Nucleus accumbens (tissue), 56 donors: ENCODE results near the gene EDC4.
"Not testable (repeated sequence)": the region's sequence is repeated elsewhere in the genome, so short reads cannot be mapped to it uniquely, and the experiment has no call there.

ENCODE experiments used
- DNase-seq, 56 donors: peaks; one replicate each; lab custom pipeline; 2025; lab: John Stamatoyannopoulos, UW

The EDC4 gene, protein sequence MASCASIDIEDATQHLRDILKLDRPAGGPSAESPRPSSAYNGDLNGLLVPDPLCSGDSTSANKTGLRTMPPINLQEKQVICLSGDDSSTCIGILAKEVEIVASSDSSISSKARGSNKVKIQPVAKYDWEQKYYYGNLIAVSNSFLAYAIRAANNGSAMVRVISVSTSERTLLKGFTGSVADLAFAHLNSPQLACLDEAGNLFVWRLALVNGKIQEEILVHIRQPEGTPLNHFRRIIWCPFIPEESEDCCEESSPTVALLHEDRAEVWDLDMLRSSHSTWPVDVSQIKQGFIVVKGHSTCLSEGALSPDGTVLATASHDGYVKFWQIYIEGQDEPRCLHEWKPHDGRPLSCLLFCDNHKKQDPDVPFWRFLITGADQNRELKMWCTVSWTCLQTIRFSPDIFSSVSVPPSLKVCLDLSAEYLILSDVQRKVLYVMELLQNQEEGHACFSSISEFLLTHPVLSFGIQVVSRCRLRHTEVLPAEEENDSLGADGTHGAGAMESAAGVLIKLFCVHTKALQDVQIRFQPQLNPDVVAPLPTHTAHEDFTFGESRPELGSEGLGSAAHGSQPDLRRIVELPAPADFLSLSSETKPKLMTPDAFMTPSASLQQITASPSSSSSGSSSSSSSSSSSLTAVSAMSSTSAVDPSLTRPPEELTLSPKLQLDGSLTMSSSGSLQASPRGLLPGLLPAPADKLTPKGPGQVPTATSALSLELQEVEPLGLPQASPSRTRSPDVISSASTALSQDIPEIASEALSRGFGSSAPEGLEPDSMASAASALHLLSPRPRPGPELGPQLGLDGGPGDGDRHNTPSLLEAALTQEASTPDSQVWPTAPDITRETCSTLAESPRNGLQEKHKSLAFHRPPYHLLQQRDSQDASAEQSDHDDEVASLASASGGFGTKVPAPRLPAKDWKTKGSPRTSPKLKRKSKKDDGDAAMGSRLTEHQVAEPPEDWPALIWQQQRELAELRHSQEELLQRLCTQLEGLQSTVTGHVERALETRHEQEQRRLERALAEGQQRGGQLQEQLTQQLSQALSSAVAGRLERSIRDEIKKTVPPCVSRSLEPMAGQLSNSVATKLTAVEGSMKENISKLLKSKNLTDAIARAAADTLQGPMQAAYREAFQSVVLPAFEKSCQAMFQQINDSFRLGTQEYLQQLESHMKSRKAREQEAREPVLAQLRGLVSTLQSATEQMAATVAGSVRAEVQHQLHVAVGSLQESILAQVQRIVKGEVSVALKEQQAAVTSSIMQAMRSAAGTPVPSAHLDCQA (N-terminal part only)

DNA sequence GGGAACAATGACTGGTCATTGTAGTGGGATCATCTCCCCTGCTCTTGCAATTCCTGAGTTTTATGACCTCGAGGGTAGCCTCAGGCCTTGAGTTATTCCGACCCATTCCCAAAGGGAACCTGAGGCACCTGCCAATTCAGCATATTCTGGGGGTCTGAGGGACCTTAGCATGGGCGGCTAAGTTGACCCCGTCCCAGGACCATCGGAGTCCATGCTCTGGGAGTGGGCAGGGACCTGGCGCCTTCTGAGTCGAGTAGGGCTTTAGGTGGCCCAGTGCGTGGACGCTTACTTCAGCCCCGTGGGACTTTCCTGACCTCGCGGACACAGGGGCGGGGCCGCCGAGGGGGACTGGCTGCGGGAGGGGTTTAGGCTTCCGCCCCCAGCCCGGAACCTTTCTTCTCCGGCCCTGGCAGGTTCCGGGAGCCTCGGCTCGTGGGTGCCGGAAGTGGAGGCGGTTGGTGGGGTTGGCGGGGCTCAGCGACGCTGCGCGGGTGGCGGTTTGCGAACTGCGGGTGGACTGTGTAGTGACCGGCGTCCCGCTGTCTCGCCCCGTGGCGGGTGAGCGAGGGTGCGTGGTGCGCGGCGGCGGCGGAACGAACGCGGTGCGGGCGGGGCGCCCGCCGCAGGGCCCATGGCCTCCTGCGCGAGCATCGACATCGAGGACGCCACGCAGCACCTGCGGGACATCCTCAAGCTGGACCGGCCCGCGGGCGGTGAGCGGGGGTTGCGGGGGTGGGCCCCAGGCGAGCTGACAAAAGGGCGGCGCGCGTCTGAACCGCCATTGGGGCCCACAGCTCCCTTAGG is at the start of gene EDC4:
EDC4 (plus strand) TSS at position 422 of the 804 bp plus-strand sequence; CDS start at position 632, 210 bp downstream.
- DNase-seq = peak in 53 of 56 donors; percentile 20 to 87 (median 64)

DNA sequence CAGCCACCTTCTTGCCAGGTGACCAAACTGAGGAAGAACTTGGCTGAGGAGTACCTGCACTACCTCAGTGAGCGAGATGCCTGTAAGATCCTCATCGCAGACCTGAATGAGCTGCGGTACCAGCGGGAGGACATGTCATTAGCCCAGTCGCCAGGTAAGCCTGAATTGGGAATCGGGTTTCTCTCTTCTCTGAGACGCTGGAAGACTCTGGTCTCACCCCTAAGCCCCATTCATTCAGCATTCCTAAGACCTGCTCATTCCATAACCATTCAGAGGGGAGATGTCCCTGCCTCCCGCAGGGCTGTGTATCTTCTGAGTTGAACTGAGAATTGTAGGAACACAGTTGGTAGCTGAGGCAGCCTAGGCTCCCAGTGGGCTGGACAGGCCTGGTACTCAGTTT is 47.7 kb upstream of the EDC4 start:
- no peak for DNase-seq

DNA sequence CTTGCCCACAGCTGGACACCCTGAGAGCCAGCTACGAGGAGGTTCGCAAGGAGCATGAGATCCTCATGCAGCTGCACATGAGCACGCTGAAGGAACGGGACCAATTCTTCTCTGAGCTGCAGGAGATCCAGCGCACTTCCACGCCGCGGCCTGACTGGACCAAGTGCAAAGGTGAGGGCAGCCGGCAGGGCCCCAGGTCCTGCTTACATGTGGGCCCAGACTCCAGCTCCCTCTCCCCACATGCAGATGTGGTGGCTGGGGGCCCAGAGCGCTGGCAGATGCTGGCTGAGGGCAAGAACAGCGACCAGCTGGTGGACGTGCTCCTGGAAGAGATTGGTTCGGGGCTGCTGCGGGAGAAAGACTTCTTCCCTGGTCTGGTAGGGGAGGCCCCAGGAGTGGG is 46.9 kb upstream of the EDC4 start:
- DNase-seq = no peak

DNA sequence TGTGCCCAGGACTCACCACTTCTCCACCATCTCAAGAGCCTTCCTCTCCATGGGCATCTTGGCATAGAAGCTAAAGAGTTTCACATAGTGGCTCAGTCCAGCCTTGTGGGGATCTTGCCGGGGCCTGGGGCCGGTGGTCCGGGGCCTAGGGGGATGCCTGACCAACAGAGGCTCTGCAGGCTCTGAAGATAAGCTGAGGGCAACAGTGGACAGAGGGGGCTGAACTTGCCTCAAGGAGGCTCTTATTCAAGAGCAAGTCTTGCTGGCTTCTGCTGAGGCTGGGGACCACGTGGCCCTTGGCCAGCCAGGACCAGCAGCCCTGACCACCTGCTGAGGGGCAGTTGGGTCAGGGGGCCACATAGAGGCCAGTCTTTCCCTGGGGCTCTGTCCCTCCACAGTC is 44.2 kb upstream of the EDC4 start:
- DNase-seq = no peak

DNA sequence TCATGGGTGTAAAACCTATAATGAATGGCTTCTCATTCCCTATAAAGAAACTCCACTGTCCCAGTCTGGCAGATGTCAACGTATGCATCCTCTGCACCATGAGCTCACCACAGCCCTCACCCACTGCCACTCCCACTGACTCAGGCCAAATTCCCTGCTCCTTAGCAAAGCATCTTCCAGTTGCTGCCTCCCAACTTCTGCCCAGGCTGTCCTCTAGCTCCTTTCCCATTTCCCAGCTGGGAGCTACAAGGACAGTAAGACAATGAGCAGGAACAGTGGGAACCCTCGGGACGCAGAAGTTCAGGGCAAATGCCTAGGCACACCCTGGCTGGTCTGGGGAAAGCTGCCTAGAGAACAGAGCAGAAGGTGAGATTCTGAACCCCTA is 39.8 kb upstream of the EDC4 start:
- DNase-seq = peak in 1 of 56 donors; percentile 36

DNA sequence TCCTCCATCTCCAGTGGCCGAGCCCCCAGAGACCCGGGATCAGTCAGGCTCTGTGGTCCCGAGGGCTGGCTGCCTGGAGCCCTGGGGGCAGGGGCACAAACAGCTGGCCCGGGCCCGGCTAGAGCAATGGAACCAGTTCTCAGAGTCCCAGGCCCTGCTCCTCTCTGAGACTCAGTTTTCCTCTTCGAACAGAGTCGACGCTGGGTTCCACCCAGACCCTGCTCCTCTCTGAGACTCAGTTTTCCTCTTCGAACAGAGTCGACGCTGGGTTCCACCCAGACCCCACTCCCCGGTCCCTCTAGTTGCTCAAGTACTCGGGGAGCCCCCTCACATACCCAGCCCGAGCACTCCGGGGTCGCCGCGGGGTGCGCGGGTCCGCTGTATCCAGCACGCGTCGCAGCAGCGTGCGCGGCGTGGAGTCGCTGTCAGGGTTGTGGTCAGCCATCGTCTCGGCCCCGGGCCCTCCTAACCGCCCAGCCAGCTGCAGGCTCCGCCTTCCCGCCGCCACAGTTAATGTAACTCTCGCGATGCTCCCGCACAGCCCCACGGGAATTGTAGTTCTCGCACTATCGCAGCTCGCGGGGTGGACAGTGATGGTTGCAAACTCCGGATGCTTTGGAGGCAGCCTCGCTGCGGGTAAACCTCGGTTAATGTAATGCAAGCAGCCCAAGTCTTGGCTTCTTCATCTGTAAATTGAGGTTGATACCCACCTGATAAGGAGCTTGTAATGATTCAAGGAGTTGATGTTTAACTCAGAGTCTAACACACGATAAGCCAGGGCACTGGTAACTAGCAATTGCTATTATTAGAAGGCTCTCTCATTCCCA is 39.2 kb upstream of the EDC4 start:
- DNase-seq = peak; percentile 12 to 95 (median 86)

DNA sequence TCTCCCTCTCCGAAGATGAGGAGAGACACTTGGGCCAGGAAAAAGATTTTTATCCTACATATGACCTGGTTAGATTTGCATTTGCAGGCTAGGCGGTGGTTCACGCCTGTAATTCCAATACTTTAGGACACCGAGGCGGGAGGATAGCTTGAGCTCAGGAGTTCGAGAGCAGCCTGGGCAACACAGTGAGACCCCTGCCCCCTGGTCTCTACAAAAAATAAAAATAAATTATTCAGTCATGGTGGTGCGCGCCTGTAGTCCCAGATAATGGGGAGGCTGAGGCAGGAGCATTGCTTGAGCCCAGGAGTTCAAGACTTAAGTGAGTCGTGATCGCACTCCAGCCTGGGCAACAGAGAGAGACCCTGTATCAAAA is 38.6 kb upstream of the EDC4 start:
- DNase-seq = no peak

DNA sequence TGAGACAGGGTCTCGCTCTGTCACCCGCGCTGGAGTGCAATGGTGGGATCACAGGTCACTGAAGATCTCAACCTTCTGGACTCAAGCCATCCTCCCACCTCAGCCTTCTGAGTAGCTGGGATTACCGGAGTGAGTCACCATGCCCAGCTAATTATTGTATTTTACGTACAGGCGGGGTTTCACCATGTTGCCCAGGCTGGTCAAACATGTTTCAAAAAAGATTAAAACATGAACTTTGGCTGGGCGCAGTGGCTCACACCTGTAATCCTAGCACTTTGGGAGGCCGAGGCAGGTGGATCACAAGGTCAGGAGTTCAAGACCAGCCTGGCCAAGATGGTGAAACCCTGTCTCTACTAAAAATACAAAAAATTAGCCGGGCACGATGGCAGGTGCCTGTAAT is 35.7 kb upstream of the EDC4 start:
- not testable (repeated sequence) for DNase-seq

DNA sequence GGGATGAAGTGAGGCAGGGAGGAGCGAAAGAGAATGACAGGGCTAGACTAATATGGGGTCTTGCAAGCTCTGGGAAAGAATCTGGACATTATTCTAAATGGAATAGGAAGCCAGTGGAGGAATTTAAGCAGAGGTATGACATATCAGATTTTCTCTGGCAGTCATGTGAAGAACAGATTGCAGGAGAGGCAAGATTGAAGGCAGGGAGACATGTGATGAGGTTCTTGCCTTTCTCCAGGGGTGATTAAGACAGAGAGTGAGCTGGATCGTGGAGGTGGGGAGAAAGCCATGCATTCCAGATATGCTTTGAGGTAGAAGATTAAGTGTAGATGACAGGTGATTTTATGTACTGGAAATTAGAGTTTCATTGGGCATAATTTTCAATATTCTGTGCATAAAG is 35.0 kb upstream of the EDC4 start:
- peak in 2 of 56 donors; percentile 4 to 7 for DNase-seq

DNA sequence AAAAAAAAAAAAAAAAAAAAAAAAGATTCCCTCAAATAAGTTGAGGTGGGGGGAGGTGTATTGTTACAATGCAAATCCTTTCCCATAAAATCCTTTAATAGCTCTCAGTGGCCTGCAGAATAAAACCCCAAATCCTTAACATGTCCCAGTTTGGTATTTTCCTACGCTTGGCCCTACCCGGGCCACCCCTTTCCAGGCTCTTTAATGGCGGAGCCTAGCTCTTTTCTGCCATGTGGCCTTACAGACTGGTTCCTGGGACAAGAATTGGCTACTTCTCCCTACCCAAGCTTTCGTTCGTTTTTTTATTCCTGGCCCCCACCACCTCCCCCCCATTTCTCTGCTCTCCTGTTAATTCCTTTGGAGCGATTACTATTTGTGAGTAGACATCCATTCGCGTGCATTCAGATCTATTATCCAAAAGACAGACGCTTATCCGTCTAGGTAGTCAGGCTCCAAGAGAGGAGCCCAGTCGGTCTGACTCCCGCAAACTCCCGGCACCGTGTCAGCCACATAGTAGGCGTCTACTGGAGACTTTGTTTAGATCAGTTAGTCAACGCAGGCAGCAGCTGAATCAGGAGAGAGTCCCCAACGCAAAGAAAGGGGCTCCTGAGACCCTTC is 31.5 kb upstream of the EDC4 start:
- DNase-seq = no peak

DNA sequence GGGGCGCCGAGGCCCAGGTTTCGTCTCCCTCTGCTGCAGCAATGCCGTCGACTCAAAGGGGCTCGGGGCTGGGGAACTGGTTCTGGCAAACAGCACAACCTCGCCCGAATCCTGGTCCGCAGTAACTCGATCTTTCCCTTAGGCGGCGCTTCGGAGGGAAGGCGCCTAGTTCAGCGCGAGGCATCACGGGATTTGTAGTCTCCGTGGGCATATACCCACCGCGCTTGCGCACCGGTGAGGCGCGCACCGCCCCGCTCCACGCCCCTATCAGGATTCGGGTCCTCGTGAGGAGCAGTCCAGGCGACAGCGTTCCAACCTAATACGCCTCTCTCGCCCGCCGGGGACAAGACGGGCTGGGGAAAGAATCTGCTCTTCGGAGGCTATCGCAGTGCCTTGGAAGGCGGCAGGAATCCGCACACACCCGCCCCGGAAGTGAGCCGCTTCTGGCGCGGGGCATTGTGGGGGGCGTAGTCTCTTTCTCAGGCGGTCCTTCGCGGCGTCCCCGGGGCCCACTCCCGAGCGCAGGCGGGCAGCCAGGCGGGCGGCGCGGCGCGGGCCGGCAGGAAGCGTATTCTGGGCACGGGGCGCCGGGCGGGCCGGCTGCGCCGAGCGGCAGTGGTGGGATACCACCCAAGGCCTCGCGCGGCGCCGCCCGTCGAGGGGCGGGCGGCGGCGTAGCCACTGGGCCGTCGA is 30.9 kb upstream of the EDC4 start, which contains the start of gene THAP11:
THAP11 (plus strand) TSS at position 505 of the 693 bp plus-strand sequence. CDS start 235 bp downstream, outside the sequence.
- DNase-seq = peak in 55 of 56 donors; percentile 39 to 98 (median 91)

DNA sequence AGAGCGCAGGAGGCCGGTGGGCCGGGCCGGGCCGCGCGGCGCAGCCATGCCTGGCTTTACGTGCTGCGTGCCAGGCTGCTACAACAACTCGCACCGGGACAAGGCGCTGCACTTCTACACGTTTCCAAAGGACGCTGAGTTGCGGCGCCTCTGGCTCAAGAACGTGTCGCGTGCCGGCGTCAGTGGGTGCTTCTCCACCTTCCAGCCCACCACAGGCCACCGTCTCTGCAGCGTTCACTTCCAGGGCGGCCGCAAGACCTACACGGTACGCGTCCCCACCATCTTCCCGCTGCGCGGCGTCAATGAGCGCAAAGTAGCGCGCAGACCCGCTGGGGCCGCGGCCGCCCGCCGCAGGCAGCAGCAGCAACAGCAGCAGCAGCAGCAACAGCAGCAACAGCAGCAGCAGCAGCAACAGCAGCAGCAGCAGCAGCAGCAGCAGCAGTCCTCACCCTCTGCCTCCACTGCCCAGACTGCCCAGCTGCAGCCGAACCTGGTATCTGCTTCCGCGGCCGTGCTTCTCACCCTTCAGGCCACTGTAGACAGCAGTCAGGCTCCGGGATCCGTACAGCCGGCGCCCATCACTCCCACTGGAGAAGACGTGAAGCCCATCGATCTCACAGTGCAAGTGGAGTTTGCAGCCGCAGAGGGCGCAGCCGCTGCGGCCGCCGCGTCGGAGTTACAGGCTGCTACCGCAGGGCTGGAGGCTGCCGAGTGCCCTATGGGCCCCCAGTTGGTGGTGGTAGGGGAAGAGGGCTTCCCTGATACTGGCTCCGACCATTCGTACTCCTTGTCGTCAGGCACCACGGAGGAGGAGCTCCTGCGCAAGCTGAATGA is 30.1 kb upstream of the EDC4 start:
- DNase-seq = peak in 50 of 56 donors; percentile 20 to 84 (median 63)

DNA sequence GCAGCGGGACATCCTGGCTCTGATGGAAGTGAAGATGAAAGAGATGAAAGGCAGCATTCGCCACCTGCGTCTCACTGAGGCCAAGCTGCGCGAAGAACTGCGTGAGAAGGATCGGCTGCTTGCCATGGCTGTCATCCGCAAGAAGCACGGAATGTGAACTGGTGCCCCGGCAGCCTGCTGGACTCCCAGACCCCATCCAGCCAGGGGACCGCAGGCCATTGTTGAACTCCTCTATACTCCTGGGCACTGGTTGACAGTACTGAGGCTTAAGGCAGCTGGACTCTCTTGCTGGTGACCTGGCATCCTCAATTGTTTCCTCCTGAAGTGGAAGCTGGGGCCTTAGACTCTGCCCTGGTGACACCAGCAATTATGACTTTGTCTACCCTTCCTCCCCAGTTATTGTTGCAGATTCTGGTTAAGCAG is 29.5 kb upstream of the EDC4 start:
- peak in 1 of 56 donors; percentile 29 for DNase-seq

DNA sequence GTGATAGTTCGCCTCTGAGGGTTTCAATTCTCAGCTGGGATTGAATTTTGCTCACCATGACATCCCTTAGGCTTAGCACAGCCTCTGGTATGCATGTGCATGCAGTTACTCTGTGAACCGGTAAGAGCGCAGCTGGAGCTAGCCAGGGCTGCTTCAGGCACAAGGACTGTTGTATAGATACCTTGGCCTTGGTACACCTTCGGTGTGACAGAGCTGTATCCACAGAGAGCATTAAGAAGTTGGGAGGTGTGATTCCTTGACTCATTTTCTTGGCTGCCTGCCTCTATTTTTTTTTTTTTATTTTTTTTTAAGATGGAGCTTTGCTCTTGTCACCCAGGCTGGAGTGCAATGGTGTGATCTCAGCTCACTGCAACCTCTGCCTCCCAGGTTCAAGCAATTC is 28.4 kb upstream of the EDC4 start:
- no peak for DNase-seq

DNA sequence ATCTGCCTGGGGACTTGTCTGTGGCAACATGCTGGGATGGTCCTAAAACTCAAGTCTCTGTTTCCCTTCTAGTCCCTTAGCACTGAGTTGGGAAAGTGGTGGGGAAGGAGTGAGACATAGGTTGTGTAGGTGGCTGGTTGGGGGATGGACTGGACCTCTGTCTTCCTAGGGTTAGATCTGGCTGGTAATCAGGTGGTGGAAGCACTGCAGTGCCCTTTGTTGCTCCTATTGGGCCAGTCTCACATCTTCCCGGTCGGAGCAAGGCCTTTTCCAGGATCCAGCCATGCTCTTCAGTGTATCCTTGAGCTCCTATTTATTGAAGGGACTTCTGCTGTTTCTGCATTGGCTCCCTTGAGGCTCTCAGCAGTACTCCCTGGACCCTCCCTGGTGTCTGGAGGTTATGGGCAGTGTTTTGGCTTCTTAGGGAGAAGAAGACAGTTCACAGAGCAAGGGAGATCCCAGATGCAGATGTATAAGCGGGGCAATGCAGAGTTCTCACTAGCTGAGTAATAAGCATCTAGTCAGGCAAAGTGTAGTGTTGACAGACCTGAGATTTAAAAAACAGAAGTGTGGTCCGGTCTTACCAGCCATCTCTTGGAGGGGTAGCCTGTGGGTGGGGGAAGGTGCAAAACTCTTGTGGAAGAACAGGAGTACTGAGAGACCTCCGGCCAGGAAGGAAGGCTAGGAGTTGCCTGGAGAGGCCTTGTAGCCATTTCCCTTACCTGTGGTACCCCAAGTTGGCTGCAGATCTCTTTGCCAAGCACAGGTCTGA is 27.4 kb upstream of the EDC4 start:
- DNase-seq = no peak

DNA sequence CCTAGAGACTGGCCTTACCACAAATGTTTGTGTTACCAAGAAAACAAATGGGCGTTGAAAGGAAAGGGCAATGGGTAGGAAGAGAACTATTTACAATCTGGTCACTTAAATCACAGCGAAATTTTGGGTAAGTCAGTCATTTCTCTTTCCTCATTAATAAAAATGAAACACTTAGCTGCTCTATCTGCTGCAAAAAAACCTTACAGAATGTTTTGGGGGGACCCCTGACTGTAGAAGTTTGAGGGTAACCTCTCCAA is 26.9 kb upstream of the EDC4 start:
- DNase-seq = no peak
